ENCODE measurements around the gene SFXN4. TPM values are rescaled to one million over a fixed set of nuclear protein-coding genes. Genes with fewer than 3 reads are reported as not detected.
"Not testable (repeated sequence)": the region's sequence is repeated elsewhere in the genome, so short reads cannot be mapped to it uniquely, and the experiment has no call there.

Gene SFXN4
- total and polyA plus RNA-seq, 2 donors from 2014 or later = 21.9 to 59.7 TPM

DNA sequence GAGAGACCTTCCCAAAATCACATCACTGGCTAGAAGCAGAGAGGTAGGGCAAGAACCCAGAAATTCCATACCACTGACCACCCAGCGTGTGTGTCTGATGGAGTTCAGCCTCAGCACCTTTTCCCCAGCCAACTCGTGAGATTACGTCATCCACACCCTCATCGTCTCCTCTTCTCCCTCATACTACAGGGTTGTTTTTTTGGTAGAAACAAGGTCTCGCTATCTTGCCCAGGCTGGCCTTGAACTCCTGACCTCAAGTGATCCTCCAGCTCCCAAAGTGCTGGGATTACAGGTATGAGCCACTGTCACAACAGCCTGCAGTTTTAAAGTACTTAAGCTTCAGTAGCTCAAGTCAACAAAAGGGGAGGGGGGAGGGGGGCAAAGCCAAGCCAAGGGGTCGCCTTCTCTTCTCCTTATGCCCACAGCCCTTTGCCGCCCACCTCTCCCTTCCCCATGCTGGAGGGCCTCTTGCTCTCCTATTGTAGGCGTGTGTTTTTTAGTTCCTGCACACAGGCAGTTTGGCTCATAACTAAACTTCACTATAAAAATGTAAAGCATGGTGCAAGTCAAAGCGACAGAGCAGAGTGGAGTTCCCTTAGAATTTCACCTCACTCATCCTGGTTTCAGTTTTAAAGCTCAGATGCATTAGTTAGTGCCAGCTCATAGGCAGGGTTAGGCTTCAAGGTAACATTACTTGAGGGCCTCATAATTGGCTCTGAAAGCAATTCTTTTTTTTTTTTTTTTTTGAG is 18.3 kb upstream of the SFXN4 start:
- Histone ChIP-seq H3K4me1 (ENCODE audit: control insufficient read depth in 2 of 3, insufficient read depth in 2 of 3, low read depth in 1 of 3, low read length in 3 of 3) (peaks cover 0 to 3% (median 0%) of the 10 kb centered on the region in 3 donors), H3K9me3 (ENCODE audit: control insufficient read depth in 2 of 3, insufficient read depth in 1 of 3, low read length in 3 of 3) (no peaks in the 10 kb centered on the region), H3K9ac (ENCODE audit: low read length in 3 of 3) (no peak overlapping the region), H3K36me3 (ENCODE audit: control insufficient read depth in 2 of 3, insufficient read depth in 3 of 3, low read length in 3 of 3) (no peaks in the 10 kb centered on the region), H3K4me3 (ENCODE audit: low read length in 3 of 3) (no peak overlapping the region), H3K27ac (ENCODE audit: low read depth in 2 of 2, low read length in 2 of 2) (no peak overlapping the region), H3K27me3 (ENCODE audit: control insufficient read depth, insufficient read depth, low read length) (no peaks in the 10 kb centered on the region)
- DNase-seq = no peak
- TF ChIP-seq, protein P1, sequence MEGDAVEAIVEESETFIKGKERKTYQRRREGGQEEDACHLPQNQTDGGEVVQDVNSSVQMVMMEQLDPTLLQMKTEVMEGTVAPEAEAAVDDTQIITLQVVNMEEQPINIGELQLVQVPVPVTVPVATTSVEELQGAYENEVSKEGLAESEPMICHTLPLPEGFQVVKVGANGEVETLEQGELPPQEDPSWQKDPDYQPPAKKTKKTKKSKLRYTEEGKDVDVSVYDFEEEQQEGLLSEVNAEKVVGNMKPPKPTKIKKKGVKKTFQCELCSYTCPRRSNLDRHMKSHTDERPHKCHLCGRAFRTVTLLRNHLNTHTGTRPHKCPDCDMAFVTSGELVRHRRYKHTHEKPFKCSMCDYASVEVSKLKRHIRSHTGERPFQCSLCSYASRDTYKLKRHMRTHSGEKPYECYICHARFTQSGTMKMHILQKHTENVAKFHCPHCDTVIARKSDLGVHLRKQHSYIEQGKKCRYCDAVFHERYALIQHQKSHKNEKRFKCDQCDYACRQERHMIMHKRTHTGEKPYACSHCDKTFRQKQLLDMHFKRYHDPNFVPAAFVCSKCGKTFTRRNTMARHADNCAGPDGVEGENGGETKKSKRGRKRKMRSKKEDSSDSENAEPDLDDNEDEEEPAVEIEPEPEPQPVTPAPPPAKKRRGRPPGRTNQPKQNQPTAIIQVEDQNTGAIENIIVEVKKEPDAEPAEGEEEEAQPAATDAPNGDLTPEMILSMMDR (IDR thresholded peaks at IDR 0.05; ENCODE audit: borderline replicate concordance, extremely low read depth, insufficient read depth) = no peak
- intact Hi-C loops (cut with DNase I) = no loop called here
- no peak for FAIRE-seq

DNA sequence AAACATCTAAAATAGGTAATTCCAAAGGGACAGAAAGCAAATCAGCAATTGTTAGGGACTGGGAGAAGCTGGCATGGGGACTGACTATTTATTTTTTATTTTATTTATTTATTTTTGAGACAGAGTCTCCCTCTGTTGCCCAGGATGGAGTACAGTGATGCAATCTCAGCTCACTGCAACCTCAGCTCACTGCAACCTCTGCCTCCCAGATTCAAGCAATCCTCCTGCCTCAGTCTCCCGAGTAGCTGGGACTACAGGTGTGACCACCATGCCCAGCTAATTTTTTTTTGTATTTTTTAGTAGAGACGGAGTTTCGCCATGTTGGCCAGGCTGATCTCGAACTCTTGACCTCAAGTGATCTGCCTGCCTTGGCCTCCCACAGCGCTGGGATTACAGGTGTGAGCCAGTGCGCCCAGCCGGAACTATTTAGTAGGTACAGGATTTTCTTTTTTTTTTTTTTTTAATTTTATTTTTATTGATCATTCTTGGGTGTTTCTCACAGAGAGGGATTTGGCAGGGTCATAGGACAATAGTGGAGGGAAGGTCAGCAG is 15.4 kb upstream of the SFXN4 start:
- FAIRE-seq; intact Hi-C loops (cut with DNase I); H3K4me1 ChIP-seq (ENCODE audit: control insufficient read depth in 2 of 3, insufficient read depth in 2 of 3, low read depth in 1 of 3, low read length in 3 of 3); H3K9me3 ChIP-seq (ENCODE audit: control insufficient read depth in 2 of 3, insufficient read depth in 1 of 3, low read length in 3 of 3); H3K27ac ChIP-seq (ENCODE audit: low read depth in 2 of 2, low read length in 2 of 2); DNase-seq; H3K9ac ChIP-seq (ENCODE audit: low read length in 3 of 3); H3K36me3 ChIP-seq (ENCODE audit: control insufficient read depth in 2 of 3, insufficient read depth in 3 of 3, low read length in 3 of 3); H3K4me3 ChIP-seq (ENCODE audit: low read length in 3 of 3); H3K27me3 ChIP-seq (ENCODE audit: control insufficient read depth, insufficient read depth, low read length): not testable (repeated sequence)

DNA sequence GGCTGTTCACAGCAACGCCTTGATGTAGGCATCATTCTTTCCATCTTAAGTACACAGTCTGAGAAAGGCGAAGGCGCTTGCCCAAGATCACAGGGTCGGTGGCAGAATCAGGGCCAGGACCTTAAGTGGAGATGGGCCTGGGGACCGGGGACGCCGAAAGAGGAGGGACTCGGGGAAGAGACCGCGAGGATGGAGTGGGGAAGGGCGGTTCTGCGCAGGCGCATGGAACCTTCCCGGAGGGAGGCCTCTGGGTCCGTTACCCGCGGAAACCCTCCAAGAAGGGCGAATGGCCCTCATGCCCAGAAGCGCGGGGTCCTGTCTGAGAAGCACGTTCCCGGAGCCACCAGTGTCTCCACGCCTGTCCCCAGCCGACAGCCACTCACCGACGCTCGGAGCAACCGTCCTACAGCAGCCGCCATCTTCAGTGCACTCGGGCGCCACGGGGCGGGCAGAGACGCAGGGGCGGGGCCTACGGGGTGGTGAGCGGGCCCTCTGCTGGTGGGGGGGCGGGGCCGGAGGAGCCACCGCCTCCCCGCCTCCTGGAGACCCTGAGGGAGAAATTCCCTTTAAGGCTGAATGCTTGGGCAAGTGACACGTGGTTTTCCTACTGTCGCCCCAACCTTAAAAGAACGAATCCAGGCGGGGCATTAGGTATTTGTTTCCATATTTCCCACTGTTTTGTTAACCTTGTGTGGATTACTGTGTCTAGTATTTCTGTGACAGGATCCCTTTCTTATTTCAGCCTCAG is 13.0 kb upstream of the SFXN4 start, which contains the start of gene PRDX3:
PRDX3 (minus strand) TSS at position 441 of the 748 bp plus-strand sequence; CDS start at position 419, 22 bp downstream.
- peaks cover 0 to 3% (median 3%) of the 10 kb centered on the region in 3 donors for H3K4me1 ChIP-seq (ENCODE audit: control insufficient read depth in 2 of 3, insufficient read depth in 2 of 3, low read depth in 1 of 3, low read length in 3 of 3)
- H3K9me3 ChIP-seq (ENCODE audit: control insufficient read depth in 2 of 3, insufficient read depth in 1 of 3, low read length in 3 of 3) = no peaks in the 10 kb centered on the region
- TF ChIP-seq, protein P1 (IDR thresholded peaks at IDR 0.05; ENCODE audit: borderline replicate concordance, extremely low read depth, insufficient read depth) = no peak
- no peak for FAIRE-seq
- DNase-seq = peak; percentile 96 to 98 (median 97)
- no peaks in the 10 kb centered on the region for H3K27me3 ChIP-seq (ENCODE audit: control insufficient read depth, insufficient read depth, low read length)
- peaks cover 0 to 13% (median 4%) of the 10 kb centered on the region in 3 donors for H3K36me3 ChIP-seq (ENCODE audit: control insufficient read depth in 2 of 3, insufficient read depth in 3 of 3, low read length in 3 of 3)
- peak within 1 kb of the TSS; percentile 94 to 95 (median 95) for H3K4me3 ChIP-seq (ENCODE audit: low read length in 3 of 3)
- intact Hi-C loops (cut with DNase I) = no loop called here
- peak within 1 kb of the TSS; percentile 49 to 92 (median 89) for H3K9ac ChIP-seq (ENCODE audit: low read length in 3 of 3)
- peak within 1 kb of the TSS; percentile 80 to 95 for H3K27ac ChIP-seq (ENCODE audit: low read depth in 2 of 2, low read length in 2 of 2)
